NCI-H2029 treated with DMSO at 0.1 percent for 48 hours (cell line): Measurements from ENCODE around the gene DGKB.

Experiments
- DNase-seq: peaks from one replicate; lab custom pipeline; 2025; lab: John Stamatoyannopoulos, UW

DGKB gene

GRCh38 chr7:14688208-14688607, 214.3 kb downstream of the DGKB start:
- no peak for DNase-seq

- no peak for DNase-seq
Measured at GRCh38 chr7:14687777-14688176, 214.8 kb downstream of the DGKB start.

- no peak for DNase-seq
Measured at GRCh38 chr7:14687241-14687640, 215.3 kb downstream of the DGKB start.

DNA sequence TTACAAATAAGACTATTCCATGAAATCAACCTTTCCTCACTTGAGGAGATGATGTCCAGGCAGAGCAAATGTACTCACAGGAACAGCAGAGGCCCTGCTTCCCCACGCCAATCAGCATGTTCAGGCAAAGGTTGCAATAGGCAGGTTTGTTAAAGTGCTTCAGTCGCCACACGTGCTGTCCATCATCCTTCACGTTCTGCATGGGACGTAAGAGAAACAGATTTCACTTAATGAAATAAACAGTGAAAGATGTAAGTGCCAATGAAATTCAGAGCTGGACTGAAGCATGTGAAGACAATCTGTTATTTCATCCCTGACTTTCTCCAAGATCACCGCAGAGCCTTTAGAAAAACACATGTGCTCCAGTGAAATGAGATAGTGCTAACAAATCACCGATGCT, 217.4 kb downstream of the DGKB start:
- no peak for DNase-seq

DNA sequence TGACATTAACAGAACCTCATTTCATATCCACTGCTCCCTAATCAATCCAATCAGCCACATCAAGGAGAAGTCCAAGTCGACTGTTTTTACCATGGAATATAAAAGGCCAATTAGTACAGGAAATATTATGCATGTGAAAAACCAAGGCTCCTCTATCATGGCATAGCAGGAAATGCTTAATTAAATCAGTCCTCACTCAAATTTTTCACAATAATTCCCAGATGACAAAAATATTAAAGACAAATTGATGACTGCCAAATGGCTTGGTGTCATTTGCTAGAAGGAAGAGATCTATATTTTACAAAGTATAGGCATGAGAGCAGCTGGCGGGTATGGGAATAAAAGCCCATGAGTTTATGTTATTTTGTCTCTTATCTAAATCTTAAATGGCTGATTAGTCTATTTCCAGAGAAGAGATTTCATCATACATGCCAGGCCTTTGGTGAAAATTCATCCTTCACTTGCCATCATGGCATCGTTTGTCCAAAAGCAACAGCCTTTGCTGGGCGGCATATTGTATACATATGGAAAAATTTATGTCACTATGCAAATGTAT, 219.6 kb downstream of the DGKB start:
- DNase-seq: no peak

DNA sequence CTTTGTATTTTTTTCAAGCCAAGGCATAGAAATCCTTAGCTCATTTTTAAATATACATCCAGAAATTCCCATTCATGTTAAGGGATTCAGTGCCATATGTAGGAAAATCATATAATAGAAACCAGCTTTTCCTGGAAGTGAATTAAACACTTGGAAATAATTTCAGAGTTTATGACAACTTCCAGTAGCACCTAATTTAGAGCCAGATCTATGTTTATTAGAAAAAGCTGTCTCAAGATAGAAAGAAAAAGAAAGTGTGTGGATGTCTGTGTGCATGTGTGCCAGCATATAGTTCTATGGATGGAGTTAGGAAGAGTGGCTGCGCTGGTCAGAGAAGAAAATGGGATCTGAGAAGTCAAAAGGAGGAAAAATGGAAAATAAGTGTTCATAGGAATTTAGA, 225.7 kb downstream of the DGKB start:
- no peak for DNase-seq

DNA sequence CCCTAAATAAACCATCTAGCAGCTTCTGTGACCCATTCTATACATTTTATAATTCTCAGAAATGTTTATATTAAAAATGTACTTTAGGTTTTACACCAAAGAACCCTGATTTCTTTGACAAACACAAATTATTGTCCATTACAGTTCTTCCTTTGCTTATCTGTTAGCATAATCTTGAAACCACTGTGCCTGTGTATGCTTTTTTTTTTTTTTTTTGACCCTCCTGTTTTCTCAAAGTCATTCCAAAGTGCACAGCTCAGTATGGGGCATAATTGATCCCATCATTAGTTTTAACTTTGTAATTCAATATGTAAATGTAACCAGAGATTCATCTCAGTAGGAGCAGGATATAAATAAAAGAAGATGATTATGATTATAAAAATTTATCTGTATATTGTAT, 229.3 kb downstream of the DGKB start:
- DNase-seq: no peak

DNA sequence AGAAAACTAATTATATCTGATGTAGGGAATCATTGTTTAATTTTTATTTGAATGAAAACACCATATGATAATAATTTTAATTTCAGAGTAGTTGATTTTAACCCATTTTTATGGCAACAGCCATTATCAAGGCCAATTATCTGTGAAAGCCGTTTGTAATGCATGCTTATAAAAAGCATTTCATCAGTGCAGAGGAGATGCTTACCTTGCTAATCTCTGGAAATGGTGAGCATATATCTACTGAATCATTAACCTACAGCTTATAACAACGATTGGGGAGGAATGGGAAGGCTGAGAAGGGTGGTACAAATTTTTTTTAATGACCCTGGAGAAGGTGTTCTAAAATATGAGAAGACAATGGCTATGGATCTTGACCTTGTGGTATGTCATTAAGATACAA, 235.6 kb downstream of the DGKB start:
- DNase-seq: no peak

DNA sequence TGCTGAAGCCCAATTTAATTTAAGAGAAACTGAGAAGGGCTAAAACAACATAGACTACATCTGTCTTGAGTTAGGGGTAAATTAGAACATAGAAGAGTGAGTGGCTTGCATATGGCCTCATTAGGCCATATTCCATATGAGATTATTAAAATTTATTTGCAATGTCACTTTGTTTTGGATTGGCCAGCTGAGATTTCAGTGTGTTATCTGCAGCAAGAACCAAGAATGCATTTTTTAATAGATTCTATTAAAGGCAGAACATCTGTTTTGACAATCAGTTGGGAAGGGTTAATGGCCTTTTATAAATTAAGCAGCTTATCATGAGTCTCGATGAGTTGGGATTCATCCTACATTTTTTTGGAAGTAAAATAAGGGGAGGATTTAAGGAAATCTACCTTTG, 236.2 kb downstream of the DGKB start:
- DNase-seq: no peak

DNA sequence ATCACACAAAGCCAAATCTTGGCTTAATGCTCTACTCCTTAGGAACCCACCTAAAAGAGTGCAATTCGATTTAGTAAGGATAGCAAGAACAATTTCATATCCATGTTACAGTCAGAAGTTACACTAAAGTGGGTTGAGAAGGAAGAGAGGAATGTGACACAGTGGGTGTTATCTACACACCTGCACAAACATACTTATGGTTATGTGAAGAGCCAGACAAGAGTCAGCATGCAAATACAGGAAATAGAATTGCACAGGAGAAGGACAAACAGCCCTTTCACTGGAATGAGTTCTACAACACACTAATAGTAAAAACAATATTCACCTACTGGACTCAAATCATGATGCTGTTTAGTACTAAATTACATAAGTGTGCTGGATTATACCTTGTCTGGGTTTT, 262.8 kb downstream of the DGKB start:
- peak; percentile 95 for DNase-seq

GRCh38 chr7:14639329-14639728, 263.2 kb downstream of the DGKB start:
- DNase-seq: peak; percentile 79

GRCh38 chr7:14637968-14638367, 264.6 kb downstream of the DGKB start:
- DNase-seq: no peak

DNA sequence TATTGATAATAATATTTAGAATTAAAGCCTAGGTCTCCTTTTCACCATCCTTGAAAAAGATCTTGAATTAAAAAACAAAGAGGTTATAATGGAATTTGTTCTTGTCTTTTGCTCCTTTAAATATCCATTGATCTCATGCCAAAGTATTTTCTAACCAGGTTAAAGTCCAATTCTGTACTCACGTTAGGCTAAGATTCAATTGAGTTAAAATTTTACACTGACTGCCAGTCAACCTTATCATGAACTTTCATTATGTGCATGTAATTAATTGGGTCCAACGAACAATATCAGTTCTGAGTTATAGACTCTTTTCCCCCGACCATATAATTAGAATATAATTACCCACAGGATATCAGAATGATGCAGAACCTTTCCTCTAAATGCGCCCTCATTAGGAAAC, 266.6 kb downstream of the DGKB start:
- no peak for DNase-seq

- no peak for DNase-seq
Measured at GRCh38 chr7:14630048-14630447, 272.5 kb downstream of the DGKB start.

DNA sequence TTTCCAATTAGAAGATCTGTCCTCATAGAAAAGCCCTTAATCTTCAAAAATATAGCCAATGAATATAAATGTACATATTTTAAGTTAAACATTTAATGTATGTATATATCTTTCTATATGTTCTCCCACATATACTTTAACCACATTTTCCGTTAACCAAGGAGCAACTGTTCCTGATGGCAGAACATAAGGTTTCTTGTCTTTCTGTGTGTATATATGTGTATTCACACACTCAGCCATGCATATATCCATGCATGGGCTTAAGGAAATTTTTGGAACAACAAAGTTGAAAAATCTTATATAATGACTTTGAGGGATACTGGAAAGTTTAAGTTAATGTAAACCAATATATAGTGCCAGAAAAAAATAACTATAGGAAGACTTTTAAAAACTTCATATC, 274.0 kb downstream of the DGKB start:
- DNase-seq: no peak

GRCh38 chr7:14626076-14626475, 276.5 kb downstream of the DGKB start:
- DNase-seq: no peak

DNA sequence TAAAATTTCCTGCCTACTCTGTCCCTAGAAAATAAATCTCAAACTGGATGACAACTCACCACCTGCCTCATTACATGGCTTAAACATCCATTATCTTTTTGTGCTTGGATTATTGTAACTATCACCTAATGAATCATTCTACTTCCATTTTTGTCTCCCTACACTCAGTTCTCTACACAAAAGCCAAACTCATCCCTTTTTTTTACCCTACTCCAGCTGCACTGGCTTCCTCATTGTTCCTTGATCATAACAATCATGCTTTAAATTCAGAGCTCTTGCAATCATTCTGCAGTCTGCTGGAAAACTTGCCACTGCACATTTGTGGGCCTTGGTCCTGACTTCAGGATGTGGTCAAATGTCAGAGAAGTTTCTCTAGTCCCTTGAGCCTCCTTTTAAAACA, 280.0 kb downstream of the DGKB start:
- DNase-seq: no peak

- DNase-seq: no peak
Measured at GRCh38 chr7:14606101-14606500, 296.4 kb downstream of the DGKB start.

- DNase-seq: no peak
Measured at GRCh38 chr7:14604606-14605005, 297.9 kb downstream of the DGKB start.

DNA sequence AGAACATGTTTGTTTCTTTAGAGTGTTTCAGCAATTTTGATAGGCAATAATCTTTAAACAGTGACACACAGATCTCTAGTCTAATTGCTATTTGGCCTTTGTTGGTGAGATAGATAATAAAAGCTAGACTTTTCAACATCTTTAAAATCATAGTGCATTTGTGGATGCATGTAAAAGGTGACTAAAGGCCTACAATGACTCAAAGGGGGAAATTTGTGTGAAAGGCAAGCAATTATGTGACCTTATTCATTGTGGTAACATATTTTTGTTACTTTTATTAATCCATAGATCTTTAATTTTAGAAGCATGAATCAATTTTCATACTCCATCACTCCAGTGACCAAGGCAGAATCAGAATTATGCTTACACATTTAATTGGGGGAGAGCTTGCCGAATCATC, 299.7 kb downstream of the DGKB start:
- no peak for DNase-seq

GRCh38 chr7:14600766-14601367, 301.7 kb downstream of the DGKB start:
- DNase-seq: no peak

GRCh38 chr7:14598978-14599377, 303.6 kb downstream of the DGKB start:
- DNase-seq: no peak

DNA sequence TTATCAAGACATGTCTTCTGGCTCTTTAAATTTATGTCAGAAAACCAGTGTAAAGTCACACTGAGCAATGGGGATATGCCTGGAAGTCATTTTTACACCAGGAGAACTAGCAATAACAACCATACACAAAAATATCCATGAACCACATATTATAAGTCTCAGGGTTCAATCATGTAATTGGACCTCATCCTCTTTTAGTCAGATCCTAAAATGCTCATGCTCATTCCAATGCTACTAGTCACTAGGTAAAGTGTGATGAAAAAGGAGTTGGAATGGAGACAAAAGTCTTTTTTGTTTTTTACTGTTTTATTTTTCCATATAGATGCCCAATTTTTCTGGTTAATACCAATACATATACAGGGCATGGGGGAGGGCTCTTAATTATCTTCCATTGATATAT, 306.1 kb downstream of the DGKB start:
- DNase-seq: no peak

GRCh38 chr7:14590206-14590605, 312.3 kb downstream of the DGKB start:
- no peak for DNase-seq

- DNase-seq: no peak
Measured at GRCh38 chr7:14585232-14585631, 317.3 kb downstream of the DGKB start.
